Parathyroid adenoma (tissue), 2 donors: ENCODE results near the gene PSMD13.

Experiments
- H2AFZ ChIP-seq: fragments of 300-600 bp; sonication (generic); one replicate; pipeline ENCODE4 v1.7.0; 2017; ENCODE audit warnings: antibody characterized with exemption, mild to moderate bottlenecking
- H3K27ac ChIP-seq: fragments of 300-600 bp; sonication (generic); one replicate; pipeline ENCODE4 v1.7.0; 2017
- H3K27me3 ChIP-seq: fragments of 300-600 bp; sonication (generic); one replicate; pipeline ENCODE4 v1.7.0; 2017; ENCODE audit warnings: low read length; ENCODE audit not compliant: control insufficient read depth, insufficient read depth
- H3K36me3 ChIP-seq: fragments of 300-600 bp; sonication (generic); one replicate; pipeline ENCODE4 v1.7.0; 2017; ENCODE audit warnings: low read length; ENCODE audit not compliant: control insufficient read depth, insufficient read depth
- H3K4me1 ChIP-seq: fragments of 300-600 bp; sonication (generic); one replicate; pipeline ENCODE4 v1.7.0; 2017; ENCODE audit warnings: control low read depth
- H3K4me2 ChIP-seq: fragments of 300-600 bp; sonication (generic); one replicate; pipeline ENCODE4 v1.7.0; 2017; ENCODE audit warnings: low read length
- H3K4me3 ChIP-seq: fragments of 300-600 bp; sonication (generic); one replicate; pipeline ENCODE4 v1.7.0; 2017; ENCODE audit warnings: low read depth, low read length
- H3K79me2 ChIP-seq: fragments of 300-600 bp; sonication (generic); one replicate; pipeline ENCODE4 v1.7.0; 2017; ENCODE audit warnings: control low read depth
- H3K9ac ChIP-seq: fragments of 300-600 bp; sonication (generic); one replicate; pipeline ENCODE4 v1.7.0; 2017; ENCODE audit warnings: mild to moderate bottlenecking
- H3K9me3 ChIP-seq: fragments of 300-600 bp; sonication (generic); one replicate; pipeline ENCODE4 v1.7.0; 2017; ENCODE audit warnings: low read length; ENCODE audit not compliant: control insufficient read depth
- TF ChIP-seq, protein P1 (sequence below): fragments of 300-600 bp; sonication (generic); IDR thresholded peaks from one replicate; pipeline ENCODE4 v1.7.0; 2017; ENCODE audit warnings: antibody characterized with exemption, mild to moderate bottlenecking
- donor health status: primary hyperparathyroidism.

PSMD13 gene

DNA sequence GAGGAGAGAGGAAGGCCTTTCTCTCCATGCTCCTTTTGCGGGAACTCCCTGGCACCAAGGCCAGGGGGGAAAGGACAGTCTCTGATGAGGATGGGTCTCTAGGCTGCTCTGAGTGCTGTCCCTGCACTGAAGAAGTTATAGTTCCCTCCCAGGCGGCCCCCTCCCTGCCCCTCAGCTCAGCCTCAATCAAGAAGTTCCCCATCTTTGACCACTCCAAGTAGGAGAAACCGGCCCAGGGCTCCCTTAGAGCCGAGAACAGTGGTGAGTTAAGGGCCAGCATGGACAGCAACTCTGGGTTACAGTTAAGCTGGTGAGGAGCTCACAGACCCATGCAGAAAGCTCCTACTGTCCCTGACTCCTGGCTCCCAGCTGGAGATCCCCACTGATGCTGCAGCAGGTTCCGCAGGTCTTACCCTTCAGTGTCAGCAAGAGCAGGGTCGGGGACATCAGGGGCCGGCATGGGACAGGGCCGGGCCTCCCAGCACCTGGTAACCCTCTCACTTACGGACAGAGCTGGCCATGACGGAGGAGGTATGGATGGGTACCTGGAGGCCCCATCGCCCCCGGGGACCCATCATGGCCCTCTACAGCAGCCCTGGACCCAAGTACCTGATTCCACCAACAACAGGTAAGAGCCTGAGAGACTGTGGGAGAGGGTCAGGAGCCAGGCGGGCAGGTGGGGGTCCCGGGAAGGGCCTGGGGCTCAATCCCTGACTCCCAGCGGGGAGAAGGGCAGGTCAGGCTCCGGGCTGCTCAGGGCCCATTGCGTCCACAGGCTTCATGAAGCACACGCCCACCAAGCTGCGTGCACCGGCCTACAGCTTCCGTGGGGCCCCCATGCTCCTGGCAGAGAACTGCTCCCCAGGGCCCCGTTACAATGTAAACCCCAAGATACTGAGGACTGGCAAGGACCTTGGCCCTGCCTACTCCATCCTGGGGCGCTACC, 39.7 kb upstream of the PSMD13 start:
- Histone ChIP-seq H3K36me3 (no peaks in the 10 kb centered on the region), H3K27ac (no peak overlapping the region), H3K27me3 (no peaks in the 10 kb centered on the region), H3K4me1 (no peaks in the 10 kb centered on the region), H3K4me2 (no peak overlapping the region), H3K4me3 (no peak overlapping the region), H3K9ac (no peak overlapping the region), H2AFZ (no peak overlapping the region), H3K9me3 (no peaks in the 10 kb centered on the region), H3K79me2 (no peaks in the 10 kb centered on the region)
- TF ChIP-seq, protein P1, sequence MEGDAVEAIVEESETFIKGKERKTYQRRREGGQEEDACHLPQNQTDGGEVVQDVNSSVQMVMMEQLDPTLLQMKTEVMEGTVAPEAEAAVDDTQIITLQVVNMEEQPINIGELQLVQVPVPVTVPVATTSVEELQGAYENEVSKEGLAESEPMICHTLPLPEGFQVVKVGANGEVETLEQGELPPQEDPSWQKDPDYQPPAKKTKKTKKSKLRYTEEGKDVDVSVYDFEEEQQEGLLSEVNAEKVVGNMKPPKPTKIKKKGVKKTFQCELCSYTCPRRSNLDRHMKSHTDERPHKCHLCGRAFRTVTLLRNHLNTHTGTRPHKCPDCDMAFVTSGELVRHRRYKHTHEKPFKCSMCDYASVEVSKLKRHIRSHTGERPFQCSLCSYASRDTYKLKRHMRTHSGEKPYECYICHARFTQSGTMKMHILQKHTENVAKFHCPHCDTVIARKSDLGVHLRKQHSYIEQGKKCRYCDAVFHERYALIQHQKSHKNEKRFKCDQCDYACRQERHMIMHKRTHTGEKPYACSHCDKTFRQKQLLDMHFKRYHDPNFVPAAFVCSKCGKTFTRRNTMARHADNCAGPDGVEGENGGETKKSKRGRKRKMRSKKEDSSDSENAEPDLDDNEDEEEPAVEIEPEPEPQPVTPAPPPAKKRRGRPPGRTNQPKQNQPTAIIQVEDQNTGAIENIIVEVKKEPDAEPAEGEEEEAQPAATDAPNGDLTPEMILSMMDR = no peak

DNA sequence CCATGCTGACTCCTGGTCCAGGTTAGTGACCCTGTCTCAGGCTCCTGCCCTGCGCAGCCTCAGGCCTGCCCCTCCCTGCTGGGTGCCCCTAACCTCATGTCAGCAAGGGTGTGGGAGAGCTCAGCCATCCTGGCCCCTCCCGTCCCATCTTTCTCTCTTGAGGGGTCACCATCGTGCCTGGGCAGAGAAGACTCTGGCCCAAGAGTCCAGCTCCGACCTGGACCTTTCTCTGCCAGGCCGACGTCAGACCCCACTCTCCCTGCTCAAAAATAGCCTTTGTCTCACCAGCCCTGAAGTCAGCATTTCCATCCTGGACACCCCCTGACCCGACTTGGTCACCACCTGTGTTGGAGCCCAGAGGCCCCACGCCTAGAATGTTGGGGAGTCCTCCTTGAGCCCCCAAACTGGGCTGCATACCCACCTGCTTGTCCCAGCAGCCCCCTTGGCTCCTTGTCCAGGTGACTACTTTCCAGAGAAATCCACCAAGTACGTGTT, 39.0 kb upstream of the PSMD13 start:
- Histone ChIP-seq H3K9me3 (no peaks in the 10 kb centered on the region), H3K4me2 (no peak overlapping the region), H3K4me1 (no peaks in the 10 kb centered on the region), H3K36me3 (no peaks in the 10 kb centered on the region), H3K27me3 (no peaks in the 10 kb centered on the region), H3K79me2 (no peaks in the 10 kb centered on the region), H3K4me3 (no peak overlapping the region), H3K27ac (no peak overlapping the region), H2AFZ (no peak overlapping the region), H3K9ac (no peak overlapping the region)
- TF ChIP-seq, protein P1 = no peak

DNA sequence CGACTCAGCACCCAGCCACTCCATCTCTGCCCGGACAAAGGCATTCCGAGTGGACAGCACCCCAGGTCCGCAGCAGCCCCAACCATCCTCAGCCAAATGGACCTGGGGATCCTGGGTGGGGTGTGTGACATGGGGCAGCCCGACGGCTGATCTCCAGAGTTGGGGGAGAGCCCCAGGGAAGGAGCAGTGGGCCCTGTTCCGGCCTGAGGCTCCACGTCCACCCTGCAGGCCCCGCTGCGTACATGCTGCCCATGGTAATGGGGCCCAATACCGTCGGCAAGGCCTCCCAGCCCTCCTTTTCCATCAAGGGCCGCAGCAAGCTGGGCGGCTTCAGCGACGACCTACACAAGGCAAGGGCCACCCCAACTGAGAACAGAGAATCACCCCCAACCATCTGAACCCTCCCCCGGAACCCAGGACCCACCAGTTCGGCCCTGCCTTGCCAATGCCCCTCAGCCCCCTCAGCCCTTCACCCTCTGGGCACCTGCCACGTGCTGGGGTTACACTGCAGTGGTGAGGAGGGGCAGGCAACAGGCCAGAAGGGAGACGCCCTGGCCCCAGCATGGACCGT, 38.5 kb upstream of the PSMD13 start:
- Histone ChIP-seq H3K4me3 (no peak overlapping the region), H2AFZ (no peak overlapping the region), H3K27ac (no peak overlapping the region), H3K4me2 (no peak overlapping the region), H3K4me1 (no peaks in the 10 kb centered on the region), H3K9me3 (no peaks in the 10 kb centered on the region), H3K27me3 (no peaks in the 10 kb centered on the region), H3K79me2 (no peaks in the 10 kb centered on the region), H3K36me3 (no peaks in the 10 kb centered on the region), H3K9ac (no peak overlapping the region)
- TF ChIP-seq, protein P1 = no peak

DNA sequence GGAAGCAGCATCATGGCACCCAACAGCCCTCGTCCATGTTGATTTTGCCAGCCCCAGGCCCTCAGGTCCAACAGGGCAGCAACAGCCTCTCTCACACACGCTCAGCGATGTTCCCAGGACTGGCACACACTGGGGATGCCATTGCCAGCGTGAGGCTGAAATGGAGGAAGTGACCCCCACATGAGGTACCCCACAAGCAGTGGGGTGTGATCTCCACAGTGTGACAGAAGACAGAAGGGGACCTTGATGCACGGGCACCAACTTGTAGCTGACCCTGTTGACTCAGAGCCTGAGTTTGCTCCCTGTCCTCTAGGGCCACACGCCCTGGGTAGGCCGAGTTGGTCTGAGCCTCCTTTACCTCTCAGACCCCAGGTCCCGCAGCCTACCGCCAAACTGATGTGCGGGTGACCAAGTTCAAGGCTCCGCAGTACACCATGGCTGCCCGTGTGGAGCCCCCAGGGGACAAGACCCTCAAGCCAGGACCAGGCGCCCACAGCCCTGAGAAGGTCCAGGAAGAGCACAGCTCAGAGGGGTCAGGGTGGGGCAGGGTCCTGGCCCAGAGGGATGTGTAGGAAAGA, 37.7 kb upstream of the PSMD13 start:
- Histone ChIP-seq H3K4me1 (no peaks in the 10 kb centered on the region), H3K79me2 (no peaks in the 10 kb centered on the region), H3K36me3 (no peaks in the 10 kb centered on the region), H3K4me2 (no peak overlapping the region), H3K9ac (no peak overlapping the region), H3K4me3 (no peak overlapping the region), H3K9me3 (no peaks in the 10 kb centered on the region), H2AFZ (no peak overlapping the region), H3K27me3 (no peaks in the 10 kb centered on the region), H3K27ac (no peak overlapping the region)
- TF ChIP-seq, protein P1 = no peak
